Activated CD4-positive, CD25-positive, alpha-beta regulatory T cell treated with anti-CD3 and anti-CD28 coated beads, Interleukin-2, amount 50 U/mL, for 72 hours (primary cell): ENCODE measurements around the gene CD47.

Experiments
- DNase-seq: peaks from one replicate; pipeline ENCODE4 v3.0.0; 2021

CD47 gene

DNA sequence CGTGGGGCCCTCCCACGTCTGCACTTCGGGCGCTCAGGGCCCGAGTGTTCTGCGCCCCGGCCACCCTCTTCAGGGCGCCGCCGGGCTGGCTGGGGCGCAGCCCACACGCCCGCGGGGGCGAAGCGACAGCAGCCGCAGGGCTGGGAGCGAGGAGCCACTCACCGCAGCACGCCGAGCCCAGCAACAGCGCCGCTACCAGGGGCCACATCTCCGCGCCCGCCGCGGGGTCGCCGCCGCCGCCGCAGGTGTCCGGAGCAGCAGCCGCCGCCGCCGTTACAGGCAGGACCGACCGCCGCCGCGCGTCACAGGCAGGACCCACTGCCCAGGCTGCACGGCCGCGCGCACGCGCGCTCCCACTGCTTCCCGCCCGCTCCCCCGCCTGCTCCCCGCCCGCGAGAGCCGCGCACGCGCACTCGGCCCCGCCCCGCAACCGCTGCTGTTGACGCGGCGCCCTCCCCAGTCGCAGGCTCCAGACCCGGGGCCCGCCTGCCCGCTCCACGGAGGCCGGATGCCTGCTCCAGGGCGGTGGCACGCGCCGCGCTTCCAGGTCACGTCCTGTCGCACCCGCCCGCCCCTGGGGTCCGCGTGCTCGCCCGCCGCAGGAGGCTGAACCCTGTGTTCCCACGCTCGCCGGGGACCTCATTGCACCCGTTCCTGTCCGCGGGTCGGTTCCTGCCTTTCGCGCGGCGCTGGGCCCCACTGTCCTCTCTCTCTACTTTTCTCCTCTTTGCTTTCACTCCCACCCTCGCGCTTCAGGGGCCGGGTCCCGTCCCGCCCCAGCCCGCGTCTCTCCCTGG, at the start of gene CD47:
Gene CD47, minus strand, starts transcription at position 331 of the 797 bp plus-strand sequence. Its CDS starts 123 bp downstream, at position 208.
- peak; percentile 99 for DNase-seq

DNA sequence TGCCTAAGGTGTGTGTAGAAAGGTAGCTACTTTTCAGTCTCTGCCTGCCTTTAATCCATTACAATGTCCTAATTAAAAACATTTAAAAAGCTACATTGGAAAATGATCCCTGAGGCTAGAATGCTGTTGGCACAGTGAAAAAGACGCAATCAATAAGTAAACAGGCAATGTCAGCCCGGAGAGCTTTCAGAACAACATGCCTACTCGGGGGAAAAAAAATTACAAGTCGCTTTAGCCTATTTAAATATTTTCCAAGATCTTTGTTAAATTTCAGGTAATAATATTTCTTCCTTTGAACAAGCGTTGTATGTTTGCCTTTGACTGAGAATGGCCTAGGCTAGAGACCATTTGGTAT, 46.6 kb upstream of the CD47 start:
- no peak for DNase-seq

DNA sequence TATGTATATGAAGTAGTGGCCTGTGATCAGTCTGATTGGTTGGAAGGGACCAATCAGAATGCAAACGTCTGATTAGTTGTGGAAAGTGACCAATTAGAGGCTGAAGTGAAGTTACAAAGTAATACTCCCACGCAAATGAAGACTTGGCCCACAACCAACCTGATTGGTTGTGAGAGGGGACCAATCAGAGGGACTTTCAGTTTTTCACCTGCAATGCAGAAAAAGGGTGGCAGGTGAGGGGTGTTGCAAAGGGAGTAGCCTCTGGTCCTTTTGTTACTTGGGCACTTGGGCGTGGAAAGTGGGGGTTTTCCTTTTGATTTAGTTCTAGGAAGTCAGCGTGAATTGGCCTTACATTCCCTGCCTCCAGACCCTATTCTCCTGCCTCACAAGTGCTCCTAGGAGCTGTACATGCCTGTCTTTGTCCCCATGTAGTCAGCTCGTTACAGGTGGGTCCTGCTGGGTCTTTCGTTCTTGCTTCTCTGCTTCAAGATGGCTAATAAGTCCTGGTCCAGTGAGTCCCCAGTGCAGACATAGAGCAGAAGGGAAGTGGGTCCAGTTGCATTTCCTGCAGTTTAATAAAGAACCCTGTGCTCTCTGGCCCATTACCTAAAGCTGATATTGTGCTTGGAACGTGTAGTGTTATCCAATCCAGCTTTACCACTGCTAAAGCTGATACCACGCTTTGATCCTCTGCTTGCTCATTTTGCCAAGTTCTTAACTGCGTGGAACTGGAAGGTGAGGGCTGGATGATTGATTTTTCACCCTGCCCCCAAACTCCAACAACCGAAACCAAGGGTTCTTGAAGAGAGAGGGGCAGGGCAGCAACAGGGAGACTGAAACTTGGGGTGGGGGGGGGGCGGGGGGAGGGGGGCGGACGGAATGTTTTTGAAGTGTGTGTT, 46.0 kb upstream of the CD47 start:
- DNase-seq = no peak

DNA sequence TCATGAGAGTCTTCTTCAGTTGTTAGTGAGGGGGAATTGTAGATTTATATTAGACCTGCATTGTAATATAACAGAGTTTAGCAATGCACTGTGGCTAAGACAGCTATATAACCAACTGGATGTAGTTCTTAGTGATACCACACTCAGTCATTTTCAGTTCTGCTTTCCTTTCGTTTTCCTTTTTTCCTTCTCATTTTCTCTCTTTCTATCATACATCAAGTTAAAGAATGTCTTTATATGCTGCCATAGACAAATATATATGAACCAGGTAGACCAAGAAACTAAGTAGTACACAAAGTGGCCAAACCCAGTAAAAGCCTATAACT, 43.7 kb upstream of the CD47 start:
- no peak for DNase-seq

DNA sequence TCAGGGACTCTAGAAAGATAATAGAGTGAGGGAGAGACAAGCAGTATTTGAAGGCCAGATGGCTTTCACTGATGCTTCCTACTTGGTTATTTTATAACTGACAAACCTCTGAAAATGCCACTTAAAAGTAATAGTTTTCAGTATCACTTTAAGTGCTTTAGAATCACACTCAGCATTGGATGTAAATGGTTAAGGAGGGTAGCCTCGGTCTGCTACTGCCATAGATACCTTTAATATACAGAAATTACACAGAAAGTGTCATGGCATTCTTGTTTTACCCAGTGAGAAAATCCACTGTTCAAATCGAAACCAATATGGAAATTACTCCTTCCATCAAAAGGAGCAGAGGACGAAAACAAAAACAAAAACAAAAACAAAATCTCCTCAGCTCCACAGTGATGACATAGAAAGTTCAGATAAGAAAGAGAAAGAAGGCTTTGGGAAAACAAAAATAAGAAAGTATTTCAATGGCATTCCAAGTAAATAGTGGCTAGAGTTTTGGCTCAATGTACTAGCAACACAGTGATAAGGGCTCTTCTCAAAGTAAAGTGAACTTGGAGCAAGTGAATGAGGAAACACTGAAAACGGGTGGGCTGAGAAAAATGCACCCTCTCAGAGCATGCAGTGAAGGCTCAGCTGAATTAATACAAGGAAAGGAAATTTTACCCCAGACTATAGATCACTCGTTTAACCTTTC, 43.2 kb upstream of the CD47 start:
- DNase-seq = no peak

DNA sequence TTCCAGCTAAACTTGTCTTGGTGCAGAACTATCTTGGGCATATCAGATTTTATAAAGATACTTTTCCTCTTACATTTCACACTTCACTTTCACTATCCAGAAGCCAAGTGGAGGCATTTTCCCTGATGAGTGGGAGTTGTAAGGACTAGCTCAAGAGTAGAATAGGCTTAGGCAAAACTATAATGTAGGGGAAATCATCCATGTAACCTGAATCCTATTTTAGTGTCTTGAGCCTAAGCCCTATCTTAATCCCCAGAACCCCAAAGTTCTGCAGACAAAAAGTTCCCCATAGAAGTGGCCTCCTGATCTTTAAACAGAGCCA, 42.2 kb upstream of the CD47 start:
- no peak for DNase-seq

DNA sequence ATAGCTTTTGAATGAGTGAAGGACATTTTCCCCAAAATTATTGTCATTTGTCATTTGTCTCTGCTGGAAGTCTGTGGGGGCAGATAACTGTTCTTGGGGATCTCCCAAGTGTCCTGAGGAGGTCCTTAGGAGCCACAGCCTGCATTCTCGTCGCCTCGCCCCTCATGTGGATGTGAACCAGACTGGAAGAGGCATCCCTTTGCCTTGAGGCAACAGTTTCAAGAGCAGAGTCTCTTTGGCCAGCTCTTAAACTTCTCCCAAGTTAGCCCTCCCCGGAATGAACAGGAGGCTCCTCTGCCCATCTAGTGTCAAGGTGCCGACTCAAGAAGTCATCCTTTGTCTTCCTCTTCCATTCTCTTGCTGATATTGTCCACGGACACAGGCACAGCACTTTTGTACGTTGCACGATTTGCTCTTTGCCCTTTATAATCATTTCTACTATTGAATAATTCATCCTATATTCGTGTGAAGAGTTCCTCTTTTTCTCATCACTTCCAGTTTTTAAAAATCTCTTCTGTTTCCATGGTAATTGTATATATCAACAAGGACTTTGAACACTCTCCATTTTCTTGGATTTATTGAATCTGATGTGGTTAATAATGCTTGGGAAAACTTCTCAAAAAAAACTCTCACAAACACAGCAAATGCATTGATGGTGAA, 40.8 kb upstream of the CD47 start:
- no peak for DNase-seq

DNA sequence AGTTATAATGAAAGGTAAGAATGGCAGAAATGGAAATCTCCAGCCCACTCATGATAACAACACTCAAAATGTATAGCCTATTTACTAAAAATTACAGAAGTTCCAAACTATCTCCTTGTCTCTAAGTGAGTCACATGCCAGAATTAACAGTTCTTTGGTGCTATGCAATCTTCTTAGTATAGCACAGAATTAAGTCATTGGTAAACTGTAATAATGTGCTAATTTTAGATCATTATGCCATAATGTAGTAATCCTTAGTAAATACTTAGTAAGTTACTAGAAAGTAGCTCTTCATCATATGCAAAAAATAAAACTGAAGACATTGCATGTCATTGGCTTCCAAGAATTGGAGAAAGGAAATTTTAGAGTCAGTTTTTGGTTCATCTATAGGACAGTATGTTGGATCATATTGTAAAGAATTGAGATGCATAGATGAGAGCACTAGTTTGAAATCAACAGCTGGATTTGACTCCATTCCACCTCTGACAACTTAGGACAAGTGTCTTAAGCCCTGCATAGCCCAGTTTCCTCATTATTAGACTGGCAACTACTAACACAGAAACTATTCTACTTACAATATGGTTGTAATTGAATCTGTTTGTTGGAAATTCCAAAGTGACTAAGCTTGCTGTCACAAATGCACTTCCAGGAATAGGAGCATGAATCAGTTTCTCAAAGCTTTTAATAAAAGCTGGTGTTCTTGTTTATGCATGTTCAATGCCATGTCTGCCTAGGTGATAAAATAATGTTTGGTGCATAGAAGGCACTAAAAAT, 40.1 kb upstream of the CD47 start:
- no peak for DNase-seq

DNA sequence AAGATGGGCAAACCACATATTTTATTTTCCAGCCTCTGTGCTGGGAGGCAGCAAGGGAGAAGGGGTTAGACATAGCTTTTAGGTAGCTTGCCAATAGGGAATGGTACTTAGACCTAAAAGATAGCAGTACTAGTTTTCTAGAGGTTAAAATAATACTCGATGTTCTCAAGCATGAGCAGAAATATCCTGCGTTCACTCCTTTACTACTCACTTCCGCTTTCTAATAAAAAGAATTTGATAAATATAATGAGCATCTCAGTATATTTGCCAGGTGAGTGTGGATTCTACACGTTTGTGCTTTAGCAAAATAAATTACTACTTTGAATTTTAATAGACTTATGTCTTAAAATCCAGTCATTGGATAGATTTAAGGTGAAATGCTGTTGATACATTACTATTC, 39.4 kb upstream of the CD47 start:
- no peak for DNase-seq

DNA sequence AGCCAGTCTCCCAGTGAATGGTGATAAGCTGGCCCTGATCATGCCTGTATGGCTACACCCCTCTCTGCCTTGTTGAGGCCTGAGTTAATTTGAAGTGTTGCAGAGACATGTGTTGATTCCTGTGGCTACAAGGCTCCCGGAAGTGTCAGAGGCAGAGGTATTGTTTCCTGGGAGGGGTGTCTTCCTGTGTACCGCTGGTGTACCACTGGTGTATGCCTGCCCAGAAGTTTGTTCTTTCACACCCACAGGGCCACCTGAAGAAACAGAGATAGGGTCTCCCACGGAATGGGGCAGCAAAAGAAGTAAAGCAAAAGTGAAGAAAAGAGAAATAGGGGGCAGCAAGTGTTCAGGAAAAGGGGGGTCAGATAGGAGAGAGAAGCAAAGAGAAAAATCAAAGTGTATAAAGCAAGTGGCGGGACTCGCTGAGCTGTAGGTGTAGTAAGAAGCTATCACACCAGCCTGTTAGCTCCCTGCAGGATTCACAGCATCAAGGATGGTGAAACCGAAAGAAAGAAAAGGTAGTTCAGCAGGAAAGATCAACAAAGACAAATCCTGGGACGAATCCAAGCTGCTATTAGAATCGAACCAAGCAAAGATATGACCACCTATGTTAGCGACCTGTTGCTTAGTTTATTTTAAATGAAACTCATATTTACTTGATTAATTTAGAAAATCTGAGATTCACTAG, 36.6 kb upstream of the CD47 start:
- peak; percentile 47 for DNase-seq

DNA sequence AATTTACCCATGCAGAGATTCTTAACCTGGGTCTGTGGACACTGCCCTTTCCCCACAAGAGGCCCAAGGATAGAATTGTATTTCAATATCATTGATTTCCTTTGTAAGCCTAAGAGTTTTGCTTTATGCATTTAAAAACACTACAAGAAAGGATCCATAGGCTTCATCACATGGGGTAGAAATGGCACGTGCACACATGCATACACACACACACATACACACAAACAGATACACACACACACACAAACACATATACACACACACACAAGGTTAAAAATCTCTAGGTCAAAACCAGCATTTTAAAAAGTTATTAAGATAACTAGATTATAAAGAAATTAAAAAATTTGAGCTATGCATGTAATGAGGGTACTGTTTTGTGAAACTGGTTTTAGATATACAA, 35.5 kb upstream of the CD47 start:
- DNase-seq = no peak

DNA sequence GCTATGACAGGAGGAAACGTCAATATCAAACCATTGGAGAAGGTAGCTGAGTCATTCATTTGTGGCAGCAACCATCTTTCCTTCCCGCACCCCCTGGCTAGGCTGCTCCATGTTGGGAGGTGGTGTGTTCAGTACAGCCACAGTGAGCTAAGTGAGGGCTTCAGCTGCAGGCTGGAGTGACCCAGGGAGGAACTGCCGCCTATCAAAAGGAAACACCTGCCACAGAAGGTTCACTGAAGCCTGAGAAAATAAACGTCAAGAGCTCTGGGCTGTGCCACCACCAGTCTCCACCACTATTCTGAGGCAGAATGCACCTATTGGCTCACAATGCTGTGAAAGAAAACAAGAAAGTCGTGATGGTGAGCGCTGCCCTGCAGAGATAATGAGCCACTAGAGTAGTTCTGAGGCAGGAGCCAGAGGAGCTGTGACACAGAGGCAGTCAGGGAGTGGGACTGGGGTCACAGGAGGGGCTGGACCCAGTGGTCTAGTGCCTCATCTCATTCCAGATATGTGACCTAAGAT, 34.8 kb upstream of the CD47 start:
- DNase-seq = peak; percentile 44

DNA sequence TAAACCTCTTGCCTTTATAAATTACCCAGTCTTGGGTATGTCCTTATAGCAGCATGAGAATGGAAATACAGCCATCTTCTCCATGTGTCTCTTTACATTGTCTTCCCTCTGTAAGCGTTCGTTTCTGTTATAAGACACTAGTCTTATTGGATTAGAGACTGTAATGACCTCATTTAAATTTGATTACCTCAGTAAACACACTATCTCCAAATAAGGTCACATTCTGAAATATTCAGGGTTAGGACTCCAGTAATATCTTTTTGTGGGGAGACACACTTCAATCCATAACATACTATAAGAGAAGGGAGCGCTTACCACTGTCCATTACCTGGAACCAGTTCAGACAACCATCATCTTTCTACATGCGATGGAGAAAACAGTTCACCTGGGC, 34.3 kb upstream of the CD47 start:
- DNase-seq = no peak

DNA sequence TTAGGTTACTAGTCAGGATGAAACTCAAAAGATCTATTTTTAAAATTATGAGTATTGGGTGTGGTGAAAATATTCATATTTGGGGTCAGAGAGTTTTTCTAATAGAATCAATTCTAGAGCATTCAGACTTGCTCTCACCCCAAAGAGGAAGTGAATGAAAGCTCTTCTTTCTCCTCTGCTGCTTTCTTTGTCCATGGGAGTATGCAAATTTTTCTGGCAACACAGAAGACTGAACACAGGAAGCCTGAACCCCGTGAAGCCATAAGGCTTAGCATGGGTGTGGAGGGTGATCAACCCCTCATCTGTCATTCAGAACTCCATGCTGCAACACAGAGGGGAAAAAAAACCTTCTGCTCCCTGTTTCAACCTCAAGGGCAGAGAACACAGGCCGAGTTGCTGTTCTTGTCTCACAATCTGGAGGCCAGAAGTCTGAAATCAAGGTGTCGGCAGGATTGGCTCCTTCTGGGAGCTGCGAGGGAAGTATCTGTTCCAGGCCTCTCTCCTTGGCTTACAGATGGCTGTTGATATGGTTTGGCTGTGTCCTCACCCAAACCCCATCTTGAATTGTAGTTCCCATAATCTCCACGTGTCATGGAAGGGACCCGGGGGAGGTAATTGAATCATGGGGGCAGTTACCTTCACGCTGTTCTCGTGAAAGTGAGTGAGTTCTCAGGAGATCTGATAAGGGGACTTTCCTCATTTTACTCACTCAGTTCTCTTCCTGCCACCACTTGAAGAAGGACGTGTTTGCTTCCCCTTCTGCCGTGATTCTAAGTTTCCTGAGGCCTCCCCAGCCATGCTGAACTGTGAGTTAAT, 33.7 kb upstream of the CD47 start:
- peak; percentile 50 for DNase-seq

DNA sequence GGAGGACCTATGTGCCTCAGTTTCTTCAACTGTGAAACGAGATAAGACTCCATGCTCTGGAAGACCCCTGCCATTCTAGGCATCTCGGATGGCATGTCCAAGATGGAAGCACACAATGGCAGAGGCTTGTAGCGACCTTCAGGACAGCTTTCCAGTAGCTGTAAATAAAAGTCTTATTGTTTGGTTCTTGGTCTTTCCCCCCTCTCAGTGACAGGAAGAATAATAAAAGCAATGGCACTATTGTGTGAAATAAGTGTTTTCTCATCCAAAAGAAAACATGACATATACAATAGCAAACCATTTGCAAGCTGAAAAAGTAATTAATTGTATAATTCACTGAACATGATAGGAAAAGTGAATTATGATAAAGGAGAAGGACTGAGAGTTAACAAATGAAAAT, 32.5 kb upstream of the CD47 start:
- no peak for DNase-seq

DNA sequence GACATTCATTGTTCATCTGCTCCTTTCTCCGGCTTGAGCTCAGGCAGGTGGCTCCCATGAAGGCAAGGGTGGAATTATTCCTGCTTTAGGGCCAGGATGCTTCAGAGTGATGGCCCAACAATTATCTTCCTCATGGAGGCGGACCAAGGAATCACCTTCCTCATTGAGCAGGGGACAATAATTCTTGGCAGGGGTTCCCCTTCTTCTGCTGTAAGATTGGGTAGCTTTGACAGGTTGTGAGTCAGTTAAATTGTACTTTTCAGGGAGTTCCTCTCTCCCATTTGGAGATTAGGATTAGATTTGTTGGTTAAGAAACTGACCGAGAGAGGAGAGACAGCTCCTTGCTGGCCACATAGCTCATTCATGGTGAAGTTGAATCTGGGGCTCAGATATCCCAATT, 31.4 kb upstream of the CD47 start:
- no peak for DNase-seq

DNA sequence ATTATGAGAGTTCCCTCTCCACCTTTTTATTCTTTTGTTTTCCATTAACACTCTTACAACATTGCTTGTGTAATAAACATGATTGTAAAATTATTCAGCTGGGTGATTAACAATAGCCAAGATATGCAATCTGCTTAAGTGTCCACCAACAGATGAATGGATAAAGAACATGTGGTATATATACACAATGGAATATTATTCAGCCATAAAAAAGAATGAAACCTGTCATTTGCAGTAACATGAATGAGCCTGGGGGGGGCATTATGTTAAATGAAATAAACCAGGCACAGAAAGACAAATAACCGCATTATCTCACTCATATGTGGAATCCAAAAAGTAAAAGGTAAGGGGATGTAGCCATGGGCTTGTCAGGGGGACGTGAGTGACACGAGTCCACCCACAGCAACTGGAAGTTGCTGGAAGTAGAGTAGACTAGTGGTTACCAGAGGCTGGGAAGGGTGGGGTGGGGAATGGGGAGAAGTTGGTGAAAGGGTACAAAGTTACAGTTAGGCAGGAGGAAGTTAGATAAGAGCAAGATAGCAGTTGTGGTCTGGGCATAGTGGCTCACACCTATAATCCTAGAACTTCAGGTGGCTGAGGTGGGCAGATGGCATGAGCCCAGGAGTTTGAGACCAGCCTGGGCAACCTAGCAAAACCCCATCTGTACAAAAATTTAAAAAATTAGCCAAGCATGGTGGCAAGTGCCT, 28.7 kb upstream of the CD47 start:
- DNase-seq = no peak

DNA sequence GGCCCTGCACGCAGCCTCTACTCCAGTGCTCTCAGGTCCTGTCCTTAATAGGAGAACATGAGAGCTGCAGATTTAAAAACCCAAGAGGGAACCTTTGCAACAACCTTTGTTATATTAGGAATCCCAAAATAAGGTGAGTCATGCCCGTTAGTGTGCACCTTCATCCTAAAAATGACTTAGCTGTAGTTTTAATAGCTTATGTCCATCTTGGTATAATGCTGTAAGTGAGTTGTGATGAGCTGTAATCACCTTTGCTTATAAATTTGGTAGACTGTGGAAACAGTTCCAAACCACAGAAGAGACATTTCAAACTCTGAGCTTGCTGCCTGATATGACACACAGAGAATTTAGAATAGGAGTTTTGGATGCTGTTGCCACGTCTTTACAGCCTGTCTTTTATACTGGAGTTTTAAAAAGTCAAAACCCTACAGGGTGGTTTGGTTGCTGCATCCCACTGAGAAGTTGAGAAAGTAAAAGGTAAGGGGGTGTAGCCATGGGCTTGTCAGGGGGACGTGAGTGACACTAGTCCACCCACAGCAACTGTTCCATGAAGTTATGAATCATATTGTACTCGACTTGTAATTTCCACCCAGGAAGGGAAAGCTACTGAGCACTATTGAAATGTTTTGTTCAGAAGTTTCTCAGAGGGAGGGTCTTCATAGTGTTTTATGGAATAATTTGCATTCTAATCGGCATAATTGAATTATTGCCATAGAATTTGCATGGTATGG, 27.4 kb upstream of the CD47 start:
- no peak for DNase-seq

DNA sequence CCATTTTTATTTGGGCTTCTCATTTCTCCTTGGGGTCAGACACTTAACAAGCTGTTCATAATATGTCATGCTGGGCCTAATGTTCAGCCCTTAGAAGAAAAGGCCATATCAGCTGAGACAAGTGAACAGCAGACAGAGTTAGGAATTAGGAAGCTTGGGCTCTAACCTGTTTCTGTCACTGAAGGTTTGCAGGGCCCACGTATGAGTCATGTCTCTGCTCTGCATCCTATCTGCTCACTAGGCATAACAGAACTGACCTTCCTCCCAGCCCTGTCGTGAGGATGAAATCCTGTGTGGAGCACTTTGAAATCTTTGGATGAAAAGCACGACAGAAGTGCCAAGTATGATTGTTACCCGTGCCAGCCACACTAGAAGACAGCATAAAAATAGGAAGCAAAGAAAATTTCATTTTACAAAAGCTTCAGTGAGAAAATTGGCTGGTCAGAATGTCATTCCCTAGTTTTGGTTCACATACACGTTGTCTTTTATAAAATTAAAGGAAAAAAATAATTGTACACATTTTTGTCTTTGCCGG, 26.5 kb upstream of the CD47 start:
- DNase-seq = no peak
